HTERT RPE-1 (cell line): ENCODE measurements around the gene MAB21L4.

ENCODE experiments used
- in situ Hi-C: fragments of 300-500 bp; cut with MboI; formaldehyde crosslinking; loops from 4 replicates; pipeline ENCODE4 v1.14.3; 2020; ENCODE audit warnings: low sequenced_read_pairs

The MAB21L4 gene

GRCh38 chr2:240840435-240841060 is 55.4 kb downstream of the MAB21L4 start:
- in situ Hi-C loops = no loop called here

DNA sequence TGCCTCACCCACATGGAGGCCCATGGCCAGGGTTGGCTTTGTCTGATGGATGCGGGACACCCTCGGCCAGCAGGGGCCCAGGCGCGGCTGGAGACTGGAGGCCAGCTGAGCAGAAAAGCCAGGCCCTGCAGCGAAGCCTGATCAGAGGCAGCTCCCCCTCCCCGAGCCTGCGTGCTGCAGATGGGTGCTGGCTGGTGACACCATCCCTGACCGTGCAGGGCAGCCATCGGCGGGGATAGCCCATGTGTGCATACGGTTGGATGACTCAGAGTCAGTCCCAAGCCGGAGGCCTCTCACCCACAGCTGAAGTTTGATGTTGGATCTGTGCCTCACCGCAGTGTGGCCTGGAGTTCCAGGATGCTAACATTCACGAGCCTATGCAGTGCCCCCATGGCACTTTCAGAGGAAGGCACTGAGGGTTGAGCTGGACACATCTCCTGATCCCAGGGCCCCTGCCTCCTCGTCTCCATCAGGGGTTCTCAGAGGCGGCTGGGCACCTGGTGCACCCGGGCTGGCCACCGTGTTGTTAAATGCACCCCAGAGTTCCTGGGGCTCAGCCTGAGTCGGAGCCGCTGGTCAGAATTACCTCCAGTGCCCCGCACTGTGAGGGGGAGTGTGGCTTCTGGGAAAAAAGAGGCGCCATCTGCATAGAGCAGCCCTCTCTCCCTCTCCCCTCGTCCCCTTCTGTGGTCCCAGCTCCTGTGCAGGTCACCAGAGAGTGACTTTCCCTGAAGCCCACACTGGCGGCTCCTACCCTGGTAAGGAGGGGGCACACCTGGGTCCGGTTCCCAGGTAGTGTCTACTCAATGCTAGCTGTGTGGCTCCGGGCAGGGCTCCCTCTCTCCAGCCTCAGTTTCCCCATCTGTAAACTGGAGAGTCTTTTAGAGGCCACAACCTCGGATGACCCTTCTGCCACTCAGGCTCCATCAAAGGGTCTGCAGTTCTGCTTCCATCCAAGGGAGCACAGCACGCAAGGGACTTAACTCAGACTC is 56.5 kb downstream of the MAB21L4 start:
- in situ Hi-C loops = no loop called here

DNA sequence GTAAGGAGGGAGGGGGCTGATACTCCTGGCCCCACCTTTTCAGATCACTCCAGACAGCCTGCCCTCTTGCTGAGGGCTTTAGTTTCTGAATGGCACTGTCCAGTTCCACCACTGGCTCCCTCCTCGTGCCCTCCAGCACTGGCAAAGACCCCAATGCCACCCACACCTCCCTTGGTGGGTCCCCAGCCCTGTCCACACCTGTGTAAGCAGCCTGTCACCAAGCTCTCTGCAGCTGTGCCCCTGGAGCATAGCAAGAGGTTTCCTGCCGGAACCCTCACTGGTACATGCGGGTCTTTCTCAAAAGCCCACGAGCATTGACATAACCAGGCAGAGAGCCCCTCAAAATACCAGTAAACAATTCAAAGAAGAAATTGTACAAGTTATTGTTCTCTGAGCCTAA is 58.3 kb downstream of the MAB21L4 start:
- in situ Hi-C loops = no loop called here

DNA sequence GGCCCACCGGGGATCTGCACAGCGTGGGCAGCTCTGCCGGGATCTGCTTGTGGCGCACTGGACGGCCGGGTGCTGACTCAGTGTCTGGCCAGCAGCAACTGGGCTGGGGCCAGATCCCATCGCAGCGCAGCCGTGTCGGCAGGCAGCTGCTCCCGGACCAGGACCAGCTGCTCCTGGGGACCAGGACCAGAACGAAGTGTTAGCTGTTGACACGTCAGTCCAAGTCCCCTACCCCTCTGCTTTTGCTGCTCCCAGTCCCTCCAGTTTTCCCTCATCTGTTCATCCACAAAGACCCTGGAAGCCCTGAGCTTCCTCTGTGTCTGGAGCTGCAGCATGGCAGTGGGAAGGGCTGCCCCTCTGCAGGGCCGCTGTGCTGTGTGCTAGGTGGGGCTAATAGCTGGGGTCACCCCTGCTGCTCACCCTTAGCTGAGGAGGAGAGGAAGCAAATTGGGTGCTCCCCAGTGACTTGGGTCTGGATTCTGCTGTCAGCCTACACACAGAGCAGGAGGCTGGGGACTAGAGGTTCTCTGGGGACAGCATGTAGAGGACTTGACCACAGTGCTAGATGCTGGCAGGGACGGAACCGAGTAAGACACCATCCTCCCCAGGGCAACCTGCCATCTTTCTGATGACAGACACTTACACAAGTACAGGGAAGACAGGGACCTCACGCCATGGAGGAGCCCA is 59.0 kb downstream of the MAB21L4 start:
- in situ Hi-C loops = no loop called here
